NOMO-1 (cell line): ENCODE measurements around the gene CRYBG3.

ENCODE experiments used
- DNase-seq, 2 experiments: peaks; one replicate each; lab custom pipeline; 2025; ENCODE audit not compliant: unreplicated experiment in 2 of 2; lab: John Stamatoyannopoulos, UW

The CRYBG3 gene

GRCh38 chr3:97939401-97939800, 117.6 kb downstream of the CRYBG3 start:
- no peak for DNase-seq

GRCh38 chr3:97940034-97940433, 118.2 kb downstream of the CRYBG3 start:
- DNase-seq = peak in 1 of 2 experiments; percentile 5

GRCh38 chr3:97942801-97943546, 121.2 kb downstream of the CRYBG3 start:
- no peak for DNase-seq

GRCh38 chr3:97948351-97949109, 126.7 kb downstream of the CRYBG3 start:
- DNase-seq = no peak

- DNase-seq = no peak
Measured at GRCh38 chr3:97949110-97949485, 127.3 kb downstream of the CRYBG3 start.

- no peak for DNase-seq
Measured at GRCh38 chr3:97949743-97950142, 127.9 kb downstream of the CRYBG3 start.

GRCh38 chr3:97950360-97950759, 128.5 kb downstream of the CRYBG3 start:
- no peak for DNase-seq

- DNase-seq = peak in 1 of 2 experiments; percentile 6
Measured at GRCh38 chr3:97952280-97952679, 130.5 kb downstream of the CRYBG3 start.

- no peak for DNase-seq
Measured at GRCh38 chr3:97952872-97953271, 131.1 kb downstream of the CRYBG3 start.

GRCh38 chr3:97954228-97954827, 132.5 kb downstream of the CRYBG3 start:
- peak in 1 of 2 experiments; percentile 32 for DNase-seq

GRCh38 chr3:97956051-97956450, 134.2 kb downstream of the CRYBG3 start:
- DNase-seq = no peak

- no peak for DNase-seq
Measured at GRCh38 chr3:97957617-97958311, 136.0 kb downstream of the CRYBG3 start.

GRCh38 chr3:97958396-97958795, 136.6 kb downstream of the CRYBG3 start:
- no peak for DNase-seq

GRCh38 chr3:97958796-97959195, 137.0 kb downstream of the CRYBG3 start:
- no peak for DNase-seq

GRCh38 chr3:97959872-97960271, 138.1 kb downstream of the CRYBG3 start:
- no peak for DNase-seq

GRCh38 chr3:97960551-97960950, 138.7 kb downstream of the CRYBG3 start:
- DNase-seq = no peak

GRCh38 chr3:97960993-97961766, 139.4 kb downstream of the CRYBG3 start:
- DNase-seq = no peak

GRCh38 chr3:97967966-97968365, 146.2 kb downstream of the CRYBG3 start:
- DNase-seq = no peak

GRCh38 chr3:97968376-97968775, 146.6 kb downstream of the CRYBG3 start:
- no peak for DNase-seq

- no peak for DNase-seq
Measured at GRCh38 chr3:97969541-97969940, 147.7 kb downstream of the CRYBG3 start.
